Measurements from ENCODE around the gene TNIK. TPM values are rescaled to one million over a fixed set of nuclear protein-coding genes. Genes with fewer than 3 reads are reported as not detected.

Gene TNIK
- total and polyA plus RNA-seq, 2 of the 4 experiments (the other 2 are of a cell fraction), result 3.4 to 6.3 TPM

GRCh38 chr3:171354706-171355582 is 105.3 kb downstream of the TNIK start:
- Histone ChIP-seq H2BK15ac (ENCODE audit: low read depth, low read length) (no peak overlapping the region), H3K23ac (ENCODE audit: low read depth, low read length) (no peak overlapping the region), H2AK5ac (ENCODE audit: low read depth, low read length) (no peak overlapping the region), H3K27me3 (ENCODE audit: control insufficient read depth, insufficient read depth, low read length) (no peaks in the 10 kb centered on the region), H3K4ac (ENCODE audit: low read depth, low read length) (no peak overlapping the region), H2BK120ac (ENCODE audit: low read depth, low read length) (no peak overlapping the region), H3K18ac (ENCODE audit: low read depth, low read length) (no peak overlapping the region), H4K91ac (ENCODE audit: insufficient read depth, low read depth, low read length) (no peak overlapping the region), H3K14ac (replicated peaks; ENCODE audit: low read depth, low read length) (no peak overlapping the region), H3K9me3 (ENCODE audit: control insufficient read depth, insufficient read depth, low read length) (no peaks in the 10 kb centered on the region), H2AK9ac (replicated peaks; ENCODE audit: low read depth, low read length, poor library complexity) (no peak overlapping the region), H3K27ac (ENCODE audit: insufficient read depth, low read length) (no peak overlapping the region), H3K4me3 (ENCODE audit: insufficient read depth, low read depth, low read length) (no peak overlapping the region), H3K9ac (ENCODE audit: low read depth, low read length) (no peak overlapping the region), H2BK5ac (ENCODE audit: low read depth, low read length, poor library complexity, severe bottlenecking) (no peak overlapping the region), H3K36me3 (ENCODE audit: control insufficient read depth, insufficient read depth, low read length) (no peaks in the 10 kb centered on the region), H3K56ac (ENCODE audit: extremely low read depth, insufficient read depth, low read length) (no peak overlapping the region), H2AFZ (replicated peaks; ENCODE audit: low read length, poor library complexity) (no peak overlapping the region), H3K4me2 (ENCODE audit: low read depth, low read length) (no peak overlapping the region), H3K9me1 (ENCODE audit: insufficient read depth, low read length) (0 out of 2 replicates have a peak, but pooled peaks cover 6% of the 10 kb centered on the region), H3K4me1 (ENCODE audit: control insufficient read depth, insufficient read depth, low read length) (no peaks in the 10 kb centered on the region), H4K5ac (ENCODE audit: low read depth, low read length) (no peak overlapping the region), H2BK20ac (ENCODE audit: low read depth, low read length) (no peak overlapping the region), H4K20me1 (ENCODE audit: insufficient read depth, low read length) (no peaks in the 10 kb centered on the region), H3K79me1 (ENCODE audit: low read depth in 1 of 2, low read length in 2 of 2) (no peaks in the 10 kb centered on the region), H4K8ac (ENCODE audit: low read depth in 2 of 2, low read length in 2 of 2) (no peak overlapping the region)
- ChIA-PET CTCF (no interaction called here), POLR2A (ENCODE audit: unreplicated experiment) (no interaction called here)
- no peak for DNase-seq
- 88% methylated on average over 2 of the region's 4 CpGs; no CpG with 5 or more reads in 1 of the 2 experiments for WGBS, 2 experiments (ENCODE audit: extremely low coverage in 2 of 2, insufficient read length in 1 of 2)
- ATAC-seq (ENCODE audit: low read depth), result no peak
- no TSS peak for BruUV-seq (replicated peaks)
- intact Hi-C loops (cut with micrococcal nuclease), result no loop called here
- in situ Hi-C loops (cut with MboI; ENCODE audit: low sequenced_read_pairs), result no loop called here
- dilution Hi-C loops (cut with HindIII; ENCODE audit: low sequenced_read_pairs, unreplicated experiment), result no loop called here
- no peak for TF ChIP-seq RCOR1 (IDR thresholded peaks at IDR 0.05; ENCODE audit: insufficient replicate concordance, low read length)
- no peak for TF ChIP-seq CTCF (conservative IDR thresholded peaks at IDR 0.05; ENCODE audit: low read depth, low read length)
- TF ChIP-seq NFE2L2 (IDR thresholded peaks at IDR 0.05; ENCODE audit: low read depth, low read length), result no peak
- TF ChIP-seq CHD1 (IDR thresholded peaks at IDR 0.05; ENCODE audit: low read depth, low read length), result no peak
- TF ChIP-seq USF2 (IDR thresholded peaks at IDR 0.05; ENCODE audit: low read depth, low read length), result no peak
- TF ChIP-seq MAZ (IDR thresholded peaks at IDR 0.05; ENCODE audit: borderline replicate concordance, low read depth, low read length), result no peak
- TF ChIP-seq POLR2A (IDR thresholded peaks at IDR 0.05; ENCODE audit: low read depth, low read length), result no peak
- TF ChIP-seq RAD21 (IDR thresholded peaks at IDR 0.05; ENCODE audit: low read length), result no peak

Data from IMR-90 (cell line).